WTC11 (cell line): ENCODE results near the gene CACNA1C.

Experiments used
- ATF1 ChIP-seq: sonication (generic); formaldehyde crosslinking; IDR thresholded peaks from 2 replicates; pipeline ENCODE4 v1.8.1; 2023; ENCODE audit warnings: mild to moderate bottlenecking, moderate library complexity, missing genetic modification reagents
- CREM ChIP-seq: sonication (generic); formaldehyde crosslinking; IDR thresholded peaks from 2 replicates; pipeline ENCODE4 v1.8.1; 2022; ENCODE audit warnings: mild to moderate bottlenecking, missing genetic modification reagents, moderate library complexity
- ETV6 ChIP-seq: sonication (generic); formaldehyde crosslinking; IDR thresholded peaks from 2 replicates; pipeline ENCODE4 v1.8.1; 2022; ENCODE audit warnings: mild to moderate bottlenecking, missing genetic modification reagents
- OVOL2 ChIP-seq: fragments of 250-450 bp; sonication (Bioruptor Pico); IDR thresholded peaks from 2 replicates; pipeline ENCODE4 v1.9.0; 2021; ENCODE audit warnings: mild to moderate bottlenecking, borderline replicate concordance
- ZNF121 ChIP-seq: sonication (generic); formaldehyde crosslinking; IDR thresholded peaks from 2 replicates; pipeline ENCODE4 v1.8.0; 2023; ENCODE audit warnings: missing genetic modification reagents
- TF ChIP-seq, protein P1 (sequence below): fragments of 200-600 bp; IDR thresholded peaks from 2 replicates; pipeline ENCODE4 v1.8.0; 2022; ENCODE audit warnings: antibody characterized with exemption
- TF ChIP-seq, protein P2 (sequence below): sonication (generic); formaldehyde crosslinking; IDR thresholded peaks from 2 replicates; pipeline ENCODE4 v1.8.1; 2022; ENCODE audit warnings: low read depth, mild to moderate bottlenecking, moderate library complexity, missing genetic modification reagents, borderline replicate concordance

DNA sequence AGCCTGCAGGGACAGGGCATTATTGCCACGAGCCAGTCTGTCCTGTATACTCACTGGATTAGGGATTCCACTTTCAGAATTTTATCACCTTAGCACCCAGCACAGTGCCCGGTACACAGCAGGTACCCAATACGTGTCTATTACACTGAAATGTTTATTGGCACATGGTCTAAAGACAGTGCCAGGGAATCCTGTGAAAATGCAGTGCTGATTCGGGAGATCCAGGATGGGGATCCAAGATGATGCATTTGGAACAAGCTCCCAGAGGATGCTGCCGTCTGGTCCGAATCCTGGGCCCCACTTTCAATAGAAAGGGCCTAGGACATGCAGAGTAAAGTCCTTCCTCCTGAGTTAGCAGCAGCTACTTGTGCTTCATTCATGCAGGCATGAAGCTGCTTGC, 230.7 kb downstream of the CACNA1C start:
- TF ChIP-seq, protein P1, sequence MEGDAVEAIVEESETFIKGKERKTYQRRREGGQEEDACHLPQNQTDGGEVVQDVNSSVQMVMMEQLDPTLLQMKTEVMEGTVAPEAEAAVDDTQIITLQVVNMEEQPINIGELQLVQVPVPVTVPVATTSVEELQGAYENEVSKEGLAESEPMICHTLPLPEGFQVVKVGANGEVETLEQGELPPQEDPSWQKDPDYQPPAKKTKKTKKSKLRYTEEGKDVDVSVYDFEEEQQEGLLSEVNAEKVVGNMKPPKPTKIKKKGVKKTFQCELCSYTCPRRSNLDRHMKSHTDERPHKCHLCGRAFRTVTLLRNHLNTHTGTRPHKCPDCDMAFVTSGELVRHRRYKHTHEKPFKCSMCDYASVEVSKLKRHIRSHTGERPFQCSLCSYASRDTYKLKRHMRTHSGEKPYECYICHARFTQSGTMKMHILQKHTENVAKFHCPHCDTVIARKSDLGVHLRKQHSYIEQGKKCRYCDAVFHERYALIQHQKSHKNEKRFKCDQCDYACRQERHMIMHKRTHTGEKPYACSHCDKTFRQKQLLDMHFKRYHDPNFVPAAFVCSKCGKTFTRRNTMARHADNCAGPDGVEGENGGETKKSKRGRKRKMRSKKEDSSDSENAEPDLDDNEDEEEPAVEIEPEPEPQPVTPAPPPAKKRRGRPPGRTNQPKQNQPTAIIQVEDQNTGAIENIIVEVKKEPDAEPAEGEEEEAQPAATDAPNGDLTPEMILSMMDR: no peak
- TF ChIP-seq ETV6 (CRISPR knock-in tag) (no peak), CREM (CRISPR knock-in tag) (no peak), OVOL2 (CRISPR knock-in tag) (no peak), ZNF121 (CRISPR knock-in tag) (no peak), ATF1 (CRISPR knock-in tag) (no peak)
- TF ChIP-seq, protein P2, sequence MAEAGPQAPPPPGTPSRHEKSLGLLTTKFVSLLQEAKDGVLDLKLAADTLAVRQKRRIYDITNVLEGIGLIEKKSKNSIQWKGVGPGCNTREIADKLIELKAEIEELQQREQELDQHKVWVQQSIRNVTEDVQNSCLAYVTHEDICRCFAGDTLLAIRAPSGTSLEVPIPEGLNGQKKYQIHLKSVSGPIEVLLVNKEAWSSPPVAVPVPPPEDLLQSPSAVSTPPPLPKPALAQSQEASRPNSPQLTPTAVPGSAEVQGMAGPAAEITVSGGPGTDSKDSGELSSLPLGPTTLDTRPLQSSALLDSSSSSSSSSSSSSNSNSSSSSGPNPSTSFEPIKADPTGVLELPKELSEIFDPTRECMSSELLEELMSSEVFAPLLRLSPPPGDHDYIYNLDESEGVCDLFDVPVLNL (CRISPR knock-in tag): no peak
